Peyer's patch (tissue), 4 donors: ENCODE measurements around the gene CACNG8. TPM values are rescaled to one million over a fixed set of nuclear protein-coding genes. Genes with fewer than 3 reads are reported as not detected.

Experiments used
- DNase-seq, 3 donors: peaks; one replicate each; pipeline ENCODE4 v3.0.0-alpha.2; 2017 to 2019
- H3K27ac ChIP-seq, 4 donors: fragments of 200-600 bp; sonication (generic); one replicate each; pipeline ENCODE4 v1.5.1; 2016 to 2019
- H3K27me3 ChIP-seq, 2 donors: fragments of 200-600 bp; sonication (generic); one replicate each; pipeline ENCODE4 v1.5.1; 2019
- H3K36me3 ChIP-seq, 3 donors: fragments of 200-600 bp; sonication (generic); one replicate each; pipeline ENCODE4 v1.5.1; 2016 to 2019
- H3K4me1 ChIP-seq, 4 donors: fragments of 200-600 bp; sonication (generic); one replicate each; pipeline ENCODE4 v1.5.1; 2016 to 2019
- H3K4me3 ChIP-seq, 4 donors: fragments of 200-600 bp; sonication (generic); 1 replicate in 3 of 4; 2 replicates in 1 of 4; pipeline ENCODE4 v1.5.1; 2016 to 2019; ENCODE audit warnings: mild to moderate bottlenecking in 1 of 4
- H3K9me3 ChIP-seq, 4 donors: fragments of 200-600 bp; sonication (generic); one replicate each; pipeline ENCODE4 v1.5.1; 2016 to 2019; ENCODE audit warnings: mild to moderate bottlenecking in 1 of 4
- CTCF ChIP-seq, 6 experiments: fragments of 450-650 bp in 4 of 6; fragments of 200-600 bp in 2 of 6; sonication (generic) in 1 of 6; IDR thresholded peaks; one replicate each; pipeline ENCODE4 v1.5.1; 2017 to 2019; ENCODE audit warnings: antibody characterized with exemption in 6 of 6, mild to moderate bottlenecking in 3 of 6, moderate library complexity in 1 of 6
- POLR2A ChIP-seq, 2 donors: fragments of 450-650 bp; IDR thresholded peaks; one replicate each; pipeline ENCODE4 v1.5.1; 2017; ENCODE audit warnings: antibody characterized with exemption in 2 of 2, mild to moderate bottlenecking in 2 of 2, moderate library complexity in 2 of 2
- total RNA-seq, 4 donors: library from RNA; depleted of rRNA; stranded (reverse); fragments of >200 nt; gene quantifications; one replicate each; pipeline ENCODE4 v1.1.0, GENCODE V29; 2016

The CACNG8 gene
- total RNA-seq, 4 donors from 2014 or later = not detected

- no peaks in the 10 kb centered on the region for H3K4me1 ChIP-seq
- H3K36me3 ChIP-seq = no peaks in the 10 kb centered on the region
- DNase-seq = no peak
- no peak for TF ChIP-seq CTCF (IDR thresholded peaks at IDR 0.05)
- TF ChIP-seq POLR2A (IDR thresholded peaks at IDR 0.05) = no peak
- H3K9me3 ChIP-seq = no peaks in the 10 kb centered on the region
- H3K27me3 ChIP-seq = no peaks in the 10 kb centered on the region
- H3K27ac ChIP-seq = no peak overlapping the region
- H3K4me3 ChIP-seq = no peak overlapping the region
Observed at GRCh38 chr19:54002495-54003315, 40.0 kb downstream of the CACNG8 start.

GRCh38 chr19:54009440-54009839, 46.7 kb downstream of the CACNG8 start:
- DNase-seq = no peak
- Histone ChIP-seq H3K36me3 (no peaks in the 10 kb centered on the region), H3K27me3 (no peaks in the 10 kb centered on the region), H3K4me3 (no peak overlapping the region), H3K9me3 (no peaks in the 10 kb centered on the region), H3K27ac (no peak overlapping the region), H3K4me1 (no peaks in the 10 kb centered on the region)
- no peak for TF ChIP-seq POLR2A (IDR thresholded peaks at IDR 0.05)
- no peak for TF ChIP-seq CTCF (IDR thresholded peaks at IDR 0.05)

GRCh38 chr19:54010474-54010873, 47.7 kb downstream of the CACNG8 start:
- DNase-seq = no peak
- H3K4me1 ChIP-seq = no peaks in the 10 kb centered on the region
- no peak overlapping the region for H3K4me3 ChIP-seq
- H3K27me3 ChIP-seq = no peaks in the 10 kb centered on the region
- no peaks in the 10 kb centered on the region for H3K9me3 ChIP-seq
- H3K36me3 ChIP-seq = no peaks in the 10 kb centered on the region
- H3K27ac ChIP-seq = no peak overlapping the region
- TF ChIP-seq POLR2A (IDR thresholded peaks at IDR 0.05) = no peak
- no peak for TF ChIP-seq CTCF (IDR thresholded peaks at IDR 0.05)

- TF ChIP-seq POLR2A (IDR thresholded peaks at IDR 0.05) = no peak
- TF ChIP-seq CTCF (IDR thresholded peaks at IDR 0.05) = no peak
- Histone ChIP-seq H3K9me3 (no peaks in the 10 kb centered on the region), H3K27me3 (no peaks in the 10 kb centered on the region), H3K4me1 (no peaks in the 10 kb centered on the region), H3K27ac (no peak overlapping the region), H3K4me3 (no peak overlapping the region), H3K36me3 (no peaks in the 10 kb centered on the region)
- no peak for DNase-seq
Observed at GRCh38 chr19:54011507-54012211, 48.9 kb downstream of the CACNG8 start.

GRCh38 chr19:54013866-54014265, 51.1 kb downstream of the CACNG8 start:
- H3K4me3 ChIP-seq = no peak overlapping the region
- no peaks in the 10 kb centered on the region for H3K36me3 ChIP-seq

More at GRCh38 chr19:54013866-54014265, 51.1 kb downstream of the CACNG8 start:
- Histone ChIP-seq H3K4me1 (no peaks in the 10 kb centered on the region), H3K27ac (no peak overlapping the region), H3K27me3 (no peaks in the 10 kb centered on the region), H3K9me3 (no peaks in the 10 kb centered on the region)
- no peak for DNase-seq
- TF ChIP-seq POLR2A (IDR thresholded peaks at IDR 0.05) (no peak), CTCF (IDR thresholded peaks at IDR 0.05) (no peak)
